ENCODE data around the gene GPHN.
"Not testable (repeated sequence)": the region's sequence is repeated elsewhere in the genome, so short reads cannot be mapped to it uniquely, and the experiment has no call there.

GPHN gene

GRCh38 chr14:66804141-66804540 lies 296.2 kb downstream of the GPHN start:
- no peak for DNase-seq (ENCODE audit: low spot score)

DNA sequence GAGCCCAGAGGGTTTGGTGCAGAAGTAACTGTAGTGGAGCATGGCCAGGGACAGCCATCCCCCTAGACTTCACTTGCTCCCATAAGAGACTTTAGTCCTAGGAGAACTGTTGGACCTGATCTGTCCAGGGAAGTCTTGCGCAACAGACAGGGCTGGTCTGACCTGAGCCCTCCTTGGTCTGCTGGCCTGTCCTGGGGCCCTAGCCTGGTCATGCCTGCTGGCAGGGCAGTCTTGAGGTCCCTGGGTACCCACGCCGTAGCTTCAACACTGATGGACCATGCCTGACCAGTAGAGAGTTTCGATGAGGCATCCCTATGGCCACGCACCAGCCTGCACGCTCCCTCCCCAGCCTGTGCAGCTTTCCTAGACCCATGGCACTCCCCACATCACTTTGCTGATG lies 305.7 kb downstream of the GPHN start:
- DNase-seq (ENCODE audit: low spot score) = no peak

- no peak for DNase-seq (ENCODE audit: low spot score)
Observed at GRCh38 chr14:66815687-66816086, 307.7 kb downstream of the GPHN start.

DNA sequence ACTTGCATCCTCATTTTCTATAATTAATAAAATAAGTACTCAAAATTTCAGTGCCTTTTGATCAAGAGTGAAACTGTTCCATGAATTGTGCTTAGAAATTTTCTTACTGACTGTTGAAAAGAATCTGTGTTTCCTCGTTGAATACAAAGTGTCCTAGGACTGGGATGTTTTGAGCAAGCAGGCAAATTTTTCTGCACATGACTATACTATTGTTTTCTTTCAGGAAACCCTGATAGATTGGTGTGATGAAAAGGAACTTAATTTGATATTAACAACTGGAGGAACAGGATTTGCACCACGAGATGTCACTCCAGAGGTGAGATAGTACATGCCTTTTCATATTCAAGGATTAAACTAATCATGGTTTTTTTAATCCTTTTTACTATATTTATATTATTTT lies 316.3 kb downstream of the GPHN start:
- DNase-seq (ENCODE audit: low spot score) = no peak

GRCh38 chr14:66827182-66827581 lies 319.2 kb downstream of the GPHN start:
- DNase-seq (ENCODE audit: low spot score) = no peak

GRCh38 chr14:66831173-66831572 lies 323.2 kb downstream of the GPHN start:
- no peak for DNase-seq (ENCODE audit: low spot score)

- no peak for DNase-seq (ENCODE audit: low spot score)
Observed at GRCh38 chr14:66833816-66834215, 325.9 kb downstream of the GPHN start.

GRCh38 chr14:66837436-66837835 lies 329.5 kb downstream of the GPHN start:
- DNase-seq (ENCODE audit: low spot score) = not testable (repeated sequence)

DNA sequence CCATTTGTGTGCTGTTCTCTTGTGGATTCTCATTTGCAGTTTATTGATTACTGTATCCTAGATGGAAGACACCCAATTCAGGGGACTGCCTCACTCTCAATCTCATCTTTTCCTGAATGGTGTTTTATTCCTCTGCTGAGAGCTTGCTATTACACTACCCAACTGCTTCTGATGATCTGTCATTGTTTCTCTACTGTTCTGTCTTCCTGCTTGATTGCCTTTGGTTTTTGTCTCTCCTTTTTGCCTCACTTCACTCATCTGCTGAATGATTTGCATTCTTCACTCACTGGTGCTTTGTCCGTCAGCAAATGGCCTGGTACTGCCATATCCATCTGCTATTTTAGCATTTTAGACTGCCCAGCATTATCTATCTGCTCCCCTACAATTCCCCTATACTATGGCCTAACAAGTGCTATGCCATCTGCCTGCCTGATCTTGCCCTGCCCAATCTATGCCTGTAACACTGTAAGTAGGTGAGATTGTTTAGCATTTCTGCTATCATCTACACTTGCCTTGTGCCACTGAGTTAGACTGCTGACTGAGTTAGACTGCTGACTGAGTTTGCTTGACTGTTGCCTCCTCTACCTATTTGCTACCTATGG lies 335.1 kb downstream of the GPHN start:
- no peak for DNase-seq (ENCODE audit: low spot score)

GRCh38 chr14:66850258-66850888 lies 342.4 kb downstream of the GPHN start:
- no peak for DNase-seq (ENCODE audit: low spot score)

GRCh38 chr14:66853311-66853710 lies 345.4 kb downstream of the GPHN start:
- DNase-seq (ENCODE audit: low spot score) = no peak

GRCh38 chr14:66857867-66858266 lies 349.9 kb downstream of the GPHN start:
- no peak for DNase-seq (ENCODE audit: low spot score)

DNA sequence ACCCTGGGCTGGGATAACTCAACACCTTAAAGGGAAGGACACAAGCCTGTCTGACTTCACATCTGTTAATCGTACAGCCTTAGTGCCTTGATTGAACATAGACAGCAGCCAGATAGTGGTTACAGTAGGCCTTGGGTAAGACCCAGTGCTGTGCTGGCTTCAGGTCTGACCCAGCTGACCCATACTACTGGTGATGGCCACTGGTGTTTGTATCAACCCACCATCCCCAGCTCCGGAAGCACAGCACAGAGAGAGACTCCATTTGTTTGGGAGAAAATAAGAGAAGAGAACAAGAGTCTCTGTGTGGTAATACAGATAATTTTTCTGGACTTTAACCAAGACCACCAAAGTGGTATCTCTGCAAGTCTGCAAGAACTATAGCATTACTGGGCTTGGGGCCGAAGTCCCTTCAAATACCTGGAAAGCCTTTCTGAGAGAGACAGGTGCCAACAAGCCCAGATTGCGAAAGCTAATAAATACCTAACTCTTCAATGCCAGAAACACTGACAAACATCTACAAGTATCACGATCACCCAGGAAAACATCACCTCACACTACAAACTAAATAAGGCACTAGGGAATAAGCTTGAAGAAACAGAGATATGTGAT lies 351.2 kb downstream of the GPHN start:
- DNase-seq (ENCODE audit: low spot score) = no peak

DNA sequence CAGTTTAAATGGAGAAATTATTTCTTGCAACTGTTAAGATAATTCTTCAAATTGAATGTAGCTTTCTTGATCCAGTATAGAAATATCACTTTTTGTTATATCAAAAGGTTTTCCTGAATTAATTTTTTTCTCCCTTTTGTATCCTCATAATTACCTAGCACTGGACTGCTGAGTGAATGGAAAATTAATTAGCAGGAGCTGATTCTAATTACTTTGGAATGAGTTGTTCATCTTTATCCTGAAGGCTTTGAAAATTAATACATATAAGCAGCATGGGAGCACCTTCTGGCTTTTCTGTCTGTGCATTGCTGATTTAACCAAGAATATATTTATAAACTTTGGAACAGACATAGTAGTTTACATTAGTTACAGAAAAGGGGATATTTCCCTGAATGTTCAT lies 373.6 kb downstream of the GPHN start:
- no peak for DNase-seq (ENCODE audit: low spot score)

DNA sequence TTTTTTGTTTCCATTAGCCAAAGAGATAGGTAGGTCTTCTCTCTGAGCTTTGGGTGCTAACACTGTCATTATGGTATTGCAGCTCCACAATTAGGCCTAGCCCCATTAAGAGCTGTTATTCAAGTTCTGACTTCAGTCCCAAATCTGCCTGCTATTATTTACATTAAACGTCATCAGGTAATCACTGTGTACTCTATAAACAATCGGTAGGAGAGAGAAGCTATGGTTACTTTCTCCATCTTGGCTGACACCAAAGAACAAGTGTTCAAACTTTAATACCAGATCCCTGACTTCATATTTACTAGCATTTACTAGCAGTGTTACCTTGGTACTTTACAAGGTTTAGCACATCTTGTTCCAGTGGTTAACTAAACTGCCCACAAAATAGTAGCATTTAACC lies 376.2 kb downstream of the GPHN start:
- no peak for DNase-seq (ENCODE audit: low spot score)

- no peak for DNase-seq (ENCODE audit: low spot score)
Observed at GRCh38 chr14:66900719-66901118, 392.8 kb downstream of the GPHN start.

GRCh38 chr14:66910311-66910840 lies 402.4 kb downstream of the GPHN start:
- no peak for DNase-seq (ENCODE audit: low spot score)

GRCh38 chr14:66916421-66916820 lies 408.5 kb downstream of the GPHN start:
- DNase-seq (ENCODE audit: low spot score) = no peak

GRCh38 chr14:66918527-66918926 lies 410.6 kb downstream of the GPHN start:
- DNase-seq (ENCODE audit: low spot score) = no peak

GRCh38 chr14:66920196-66920595 lies 412.2 kb downstream of the GPHN start:
- DNase-seq (ENCODE audit: low spot score) = no peak

DNA sequence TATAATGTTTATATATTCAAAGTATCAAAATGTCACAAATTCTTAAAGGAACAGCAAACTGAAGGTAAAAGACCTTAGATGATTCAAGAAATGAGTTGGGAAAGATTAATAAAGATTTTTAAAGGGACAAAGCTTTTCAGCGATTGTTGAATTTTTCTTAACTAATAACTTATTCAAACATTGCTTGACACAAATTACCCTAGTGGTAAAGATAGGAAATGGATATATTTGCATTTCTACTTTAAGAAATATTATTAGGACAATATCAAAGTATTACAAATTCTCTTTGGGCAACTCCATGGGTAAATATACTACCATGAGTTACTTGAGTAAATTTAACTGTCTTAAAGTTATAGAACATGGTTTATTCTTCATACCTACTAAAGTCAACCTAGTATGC lies 415.3 kb downstream of the GPHN start:
- no peak for DNase-seq (ENCODE audit: low spot score)

GRCh38 chr14:66939409-66939808 lies 431.5 kb downstream of the GPHN start:
- DNase-seq (ENCODE audit: low spot score) = no peak

- no peak for DNase-seq (ENCODE audit: low spot score)
Observed at GRCh38 chr14:66944872-66945271, 436.9 kb downstream of the GPHN start.

- no peak for DNase-seq (ENCODE audit: low spot score)
Observed at GRCh38 chr14:66955159-66955558, 447.2 kb downstream of the GPHN start.
